NCI-H1417 treated with DMSO at 0.1 percent for 48 hours (cell line): ENCODE measurements around the gene LYPD5.

ENCODE experiments used
- DNase-seq: peaks from one replicate; lab custom pipeline; 2025; lab: John Stamatoyannopoulos, UW

LYPD5 gene

GRCh38 chr19:43752287-43752875 lies 49.9 kb downstream of the LYPD5 start:
- DNase-seq = no peak

- DNase-seq = no peak
Observed at GRCh38 chr19:43751466-43752220, 50.6 kb downstream of the LYPD5 start.

- DNase-seq = no peak
Observed at GRCh38 chr19:43749898-43750297, 52.3 kb downstream of the LYPD5 start.

GRCh38 chr19:43749152-43749551 lies 53.1 kb downstream of the LYPD5 start:
- no peak for DNase-seq

GRCh38 chr19:43748685-43749084 lies 53.6 kb downstream of the LYPD5 start:
- no peak for DNase-seq

GRCh38 chr19:43748205-43748594 lies 54.0 kb downstream of the LYPD5 start:
- no peak for DNase-seq

GRCh38 chr19:43747557-43748204 lies 54.6 kb downstream of the LYPD5 start:
- DNase-seq = no peak
